GM12878 (cell line): ENCODE results near the gene CAMK2A. TPM values are rescaled to one million over a fixed set of nuclear protein-coding genes. Genes with fewer than 3 reads are reported as not detected.

Experiments used
- ATAC-seq: fragments of 200-7000 bp; cut with Tn5 transposase; 3 replicates; pipeline ENCODE4 v1.9.1; 2020; ENCODE audit warnings: mild to moderate bottlenecking, moderate library complexity
- BruUV-seq: library from RNA; stranded (reverse); fragments of 400-500 nt; replicated peaks from 2 replicates; lab custom pipeline; 2021; lab: Mats Ljungman, UMichigan
- CTCF ChIA-PET: fragments of 300-600 bp; sonication (Branson Sonifier 250); formaldehyde crosslinking; extraction: SDS; loops from one replicate; lab custom pipeline; 2021; ENCODE audit warnings: inconsistent platforms; lab: Yijun Ruan, JAX
- POLR2A ChIA-PET: fragments of 350-600 bp; formaldehyde crosslinking; extraction: SDS; loops from one replicate; lab custom pipeline; 2021; ENCODE audit warnings: inconsistent platforms; lab: Charles Lee
- RAD21 ChIA-PET: fragments of 300-600 bp; sonication (Branson Sonifier 250); formaldehyde crosslinking; loops from one replicate; lab custom pipeline; 2023; ENCODE audit warnings: antibody characterized with exemption; ENCODE audit not compliant: unreplicated experiment; lab: Charles Lee
- SMC1A ChIA-PET: fragments of 300-600 bp; sonication (Branson Sonifier 250); formaldehyde crosslinking; loops from one replicate; lab custom pipeline; 2023; ENCODE audit not compliant: unreplicated experiment, uncharacterized antibody; lab: Charles Lee
- DNase-seq: peaks from one replicate; pipeline ENCODE4 v3.0.0-alpha.2; 2011; ENCODE audit warnings: low read depth, low spot score
- FAIRE-seq: peaks from 3 replicates; lab custom pipeline; 2011; peaks lifted over from hg19 to GRCh38; lab: Jason Lieb, UNC
- H2AFZ ChIP-seq: 2 replicates; pipeline ENCODE4 v1.6.0; 2011; ENCODE audit warnings: low read depth, low read length, control low read depth; ENCODE audit not compliant: control insufficient read depth
- H3K27ac ChIP-seq: 2 replicates; pipeline ENCODE4 v1.5.1; 2011; ENCODE audit warnings: control low read depth; ENCODE audit not compliant: control insufficient read depth, insufficient read depth
- H3K27me3 ChIP-seq, 2 experiments: replicated peaks in 1 of 2; 2 replicates each; pipeline versions ENCODE4 v1.6.0 to v1.6.1; 2011; ENCODE audit warnings: low read length in 1 of 2; ENCODE audit not compliant: control insufficient read depth in 2 of 2, insufficient read depth in 2 of 2
- H3K36me3 ChIP-seq, 2 experiments: 2 replicates each; pipeline ENCODE4 v1.5.1; 2011; ENCODE audit warnings: low read length in 1 of 2; ENCODE audit not compliant: control insufficient read depth in 2 of 2, insufficient read depth in 2 of 2
- H3K4me1 ChIP-seq: 2 replicates; pipeline ENCODE4 v1.6.1; 2011; ENCODE audit warnings: mild to moderate bottlenecking, low read length, moderate library complexity, mixed read lengths; ENCODE audit not compliant: control insufficient read depth, insufficient read depth
- H3K4me2 ChIP-seq: 2 replicates; pipeline ENCODE4 v1.6.0; 2011; ENCODE audit warnings: control low read depth; ENCODE audit not compliant: control insufficient read depth, insufficient read depth
- H3K4me3 ChIP-seq: fragments of 200-600 bp; sonication (generic); 2 replicates; pipeline ENCODE4 v1.5.1; 2016
- H3K79me2 ChIP-seq: 2 replicates; pipeline ENCODE4 v1.6.0; 2011; ENCODE audit warnings: low read length; ENCODE audit not compliant: control insufficient read depth, insufficient read depth
- H3K9ac ChIP-seq: 2 replicates; pipeline ENCODE4 v1.8.0; 2011; ENCODE audit warnings: low read length, control low read depth, mixed read lengths; ENCODE audit not compliant: control insufficient read depth, insufficient read depth
- H3K9me3 ChIP-seq: replicated peaks from 3 replicates; pipeline ENCODE4 v1.5.1; 2011; ENCODE audit warnings: mild to moderate bottlenecking, low read length; ENCODE audit not compliant: control insufficient read depth, insufficient read depth
- H4K20me1 ChIP-seq: 2 replicates; pipeline ENCODE4 v1.6.0; 2011; ENCODE audit not compliant: control insufficient read depth, insufficient read depth
- BMI1 ChIP-seq: fragments of 450-650 bp; IDR thresholded peaks from 2 replicates; pipeline ENCODE4 v1.6.1; 2016; ENCODE audit warnings: mild to moderate bottlenecking, moderate library complexity, borderline replicate concordance
- CREB1 ChIP-seq: IDR thresholded peaks from 2 replicates; pipeline ENCODE4 v1.6.1; 2012; ENCODE audit warnings: low read depth, mild to moderate bottlenecking, inconsistent platforms
- CREM ChIP-seq: IDR thresholded peaks from 2 replicates; pipeline ENCODE4 v1.6.1; 2014; ENCODE audit warnings: antibody characterized with exemption, low read depth
- GATAD2B ChIP-seq: fragments of 450-650 bp; conservative IDR thresholded peaks from 2 replicates; pipeline ENCODE4 v1.6.1; 2017; ENCODE audit warnings: low read depth, mild to moderate bottlenecking, moderate library complexity
- MYB ChIP-seq: fragments of 150-350 bp; IDR thresholded peaks from 2 replicates; pipeline ENCODE4 v1.6.1; 2014; ENCODE audit warnings: mild to moderate bottlenecking, low read depth, low read length, borderline replicate concordance
- NBN ChIP-seq: fragments of 450-650 bp; IDR thresholded peaks from 2 replicates; pipeline ENCODE4 v1.6.1; 2016
- NFYA ChIP-seq: IDR thresholded peaks from 2 replicates; pipeline ENCODE4 v1.6.1; 2011; ENCODE audit warnings: low read depth, mild to moderate bottlenecking, low read length, improper control_type of control experiment, borderline replicate concordance
- RBBP5 ChIP-seq: fragments of 200-600 bp; sonication (generic); conservative IDR thresholded peaks from 2 replicates; pipeline ENCODE4 v1.6.1; 2016
- SMAD1 ChIP-seq: fragments of 450-650 bp; IDR thresholded peaks from 2 replicates; pipeline ENCODE4 v1.6.1; 2018; ENCODE audit warnings: mild to moderate bottlenecking, low read depth; ENCODE audit not compliant: partially characterized antibody
- SREBF1 ChIP-seq: IDR thresholded peaks from 2 replicates; pipeline ENCODE4 v1.6.1; 2012; ENCODE audit warnings: mild to moderate bottlenecking, low read length
- STAT3 ChIP-seq: IDR thresholded peaks from 2 replicates; pipeline ENCODE4 v1.6.1; 2011; ENCODE audit warnings: low read depth, low read length, improper control_type of control experiment
- WRNIP1 ChIP-seq: IDR thresholded peaks from 2 replicates; pipeline ENCODE4 v1.6.1; 2011; ENCODE audit warnings: low read depth, low read length, improper control_type of control experiment, borderline replicate concordance
- YBX1 ChIP-seq: fragments of 450-650 bp; IDR thresholded peaks from 2 replicates; pipeline ENCODE4 v1.6.1; 2016; ENCODE audit warnings: antibody characterized with exemption
- ZBTB40 ChIP-seq: fragments of 450-650 bp; IDR thresholded peaks from 2 replicates; pipeline ENCODE4 v1.6.1; 2016; ENCODE audit warnings: mild to moderate bottlenecking, moderate library complexity, borderline replicate concordance
- ZNF622 ChIP-seq: fragments of 450-650 bp; IDR thresholded peaks from 2 replicates; pipeline ENCODE4 v1.6.1; 2017; ENCODE audit warnings: mild to moderate bottlenecking, inconsistent platforms
- WGBS: methylation state at CpG from one replicate; pipeline ENCODE4 v1.1.6; 2016; ENCODE audit warnings: low lambda C conversion rate; ENCODE audit not compliant: insufficient replicate concordance, insufficient coverage; ENCODE audit errors: missing lambda C conversion rate; 5-methylcytosine and 5-hydroxymethylcytosine counted together
- in situ Hi-C: fragments of 300-500 bp; cut with MboI; formaldehyde crosslinking; loops from 9 replicates; pipeline ENCODE4 v1.14.3; 2018; ENCODE audit warnings: mixed read lengths
- intact Hi-C: fragments of 100-400 bp; cut with micrococcal nuclease; formaldehyde crosslinking; loops from one replicate; pipeline ENCODE4 v1.14.2; 2022; ENCODE audit not compliant: unreplicated experiment
- polyA plus RNA-seq, 11 experiments: library from polyadenylated mRNA; depleted of rRNA in 4 of 11; unstranded in 6 of 11; stranded (reverse) in 5 of 11; fragments of >200 nt; fragmentation: Nextera tagmentation in 4 of 11; fragmentation: Illumina TruSeq in 1 of 11; extraction: Ambion mirVana in 4 of 11; extraction: Trizol in 1 of 11; gene quantifications; 1 replicate in 1 of 11; 2 replicates in 10 of 11; pipeline versions ENCODE4 v1.2.1 to v1.2.3, GENCODE V29; 2011 to 2016; ENCODE audit warnings: inconsistent platforms in 2 of 11, missing spikeins in 2 of 11, low read depth in 1 of 11
- total RNA-seq, 4 experiments: library from RNA; depleted of rRNA in 3 of 4; stranded (reverse); fragments of >200 nt in 3 of 4; fragmentation: Illumina TruSeq in 1 of 4; extraction: Trizol in 1 of 4; gene quantifications; 2 replicates each; pipeline versions ENCODE4 v1.2.1 to v1.2.3, GENCODE V29; 2013 to 2021

Gene CAMK2A
- total and polyA plus RNA-seq, 10 of the 15 experiments (the other 5 are each of a cell fraction or from before 2014, with no cell fraction given) = 0.11 TPM; not detected in 9

- H3K4me2 ChIP-seq = no peak overlapping the region
- in situ Hi-C loops (no loop called here), intact Hi-C loops (no loop called here)
- no peak for ATAC-seq
- no peaks in the 10 kb centered on the region for H3K36me3 ChIP-seq
- CTCF ChIA-PET = interaction anchor here (1.4 kb wide), 1 partner anchor 13 kb away, joined by 3 read pairs; no protein-coding TSS in a partner anchor
- TF ChIP-seq STAT3 (no peak), SMAD1 (no peak), RBBP5 (no peak), ZNF622 (no peak), NFYA (no peak), MYB (no peak)
- SMC1A ChIA-PET = no interaction called here
- no peaks in the 10 kb centered on the region for H4K20me1 ChIP-seq
- no TSS peak for BruUV-seq
- 0% methylated on average over 3 of the region's 3 CpGs for WGBS
- DNase-seq = no peak
- H3K9ac ChIP-seq = no peak overlapping the region
- no peaks in the 10 kb centered on the region for H3K4me1 ChIP-seq
- no peaks in the 10 kb centered on the region for H3K79me2 ChIP-seq
- H3K27ac ChIP-seq = no peak overlapping the region
- H3K9me3 ChIP-seq = no peaks in the 10 kb centered on the region
- no peak overlapping the region for H2AFZ ChIP-seq
- POLR2A ChIA-PET = no interaction called here
- FAIRE-seq = no peak
- peaks cover 0 to 5% of the 10 kb centered on the region in 2 experiments; a peak in 3 of 4 replicates for H3K27me3 ChIP-seq
- RAD21 ChIA-PET = no interaction called here
- H3K4me3 ChIP-seq = no peak overlapping the region
These were observed 101.3 kb downstream of the CAMK2A start for GRCh38 chr5:150188146-150188842.

DNA sequence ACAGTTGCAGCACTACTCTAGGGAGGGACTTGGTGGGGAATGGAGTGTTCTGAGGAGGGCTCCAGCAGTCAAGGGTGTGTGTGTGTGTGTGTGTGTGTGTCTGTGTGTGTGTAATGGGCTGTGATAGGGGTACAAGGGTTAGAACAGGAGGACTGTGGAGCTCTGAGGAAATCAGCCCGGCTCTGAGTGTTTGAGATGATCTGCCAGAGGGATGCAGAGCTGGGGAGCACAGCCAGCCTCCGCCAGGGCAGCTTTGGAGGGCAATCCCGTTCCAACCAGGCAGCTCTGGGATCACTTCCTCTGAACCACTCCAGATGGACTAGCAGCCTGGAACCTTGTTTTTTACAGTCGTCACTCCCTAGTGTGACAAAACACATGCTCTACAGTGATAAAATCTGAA is 102.7 kb downstream of the CAMK2A start:
- no peak overlapping the region for H2AFZ ChIP-seq
- WGBS = 3% methylated on average over 4 of the region's 4 CpGs
- no peaks in the 10 kb centered on the region for H3K79me2 ChIP-seq
- in situ Hi-C loops = no loop called here
- H3K4me1 ChIP-seq = no peaks in the 10 kb centered on the region
- no peak for ATAC-seq
- H3K9me3 ChIP-seq = no peaks in the 10 kb centered on the region
- ChIA-PET SMC1A (no interaction called here), POLR2A (no interaction called here), RAD21 (no interaction called here), CTCF (no interaction called here)
- H3K27ac ChIP-seq = no peak overlapping the region
- H3K4me3 ChIP-seq = no peak overlapping the region
- H3K9ac ChIP-seq = no peak overlapping the region
- H3K27me3 ChIP-seq = peaks cover 0 to 1% of the 10 kb centered on the region in 2 experiments; a peak in 3 of 4 replicates
- no peaks in the 10 kb centered on the region for H3K36me3 ChIP-seq
- intact Hi-C loops = no loop called here
- no TSS peak for BruUV-seq
- no peaks in the 10 kb centered on the region for H4K20me1 ChIP-seq
- no peak for DNase-seq
- FAIRE-seq = no peak
- no peak overlapping the region for H3K4me2 ChIP-seq
- no peak for TF ChIP-seq CREM
- TF ChIP-seq GATAD2B = no peak
- no peak for TF ChIP-seq SREBF1
- TF ChIP-seq CREB1 = no peak
- TF ChIP-seq ZBTB40 = no peak
- TF ChIP-seq BMI1 = no peak
- TF ChIP-seq WRNIP1 = no peak
- no peak for TF ChIP-seq STAT3
- TF ChIP-seq NBN = no peak
- TF ChIP-seq YBX1 = no peak
